GM12873 (cell line): Measurements from ENCODE around the gene D2HGDH.

Source experiments
- CTCF ChIP-seq: IDR thresholded peaks from 2 replicates; pipeline ENCODE4 v1.5.1; 2012; ENCODE audit warnings: low read depth, mild to moderate bottlenecking, moderate library complexity, low read length, control low read depth; ENCODE audit not compliant: insufficient read depth; ENCODE audit errors: missing control alignments

D2HGDH gene

DNA sequence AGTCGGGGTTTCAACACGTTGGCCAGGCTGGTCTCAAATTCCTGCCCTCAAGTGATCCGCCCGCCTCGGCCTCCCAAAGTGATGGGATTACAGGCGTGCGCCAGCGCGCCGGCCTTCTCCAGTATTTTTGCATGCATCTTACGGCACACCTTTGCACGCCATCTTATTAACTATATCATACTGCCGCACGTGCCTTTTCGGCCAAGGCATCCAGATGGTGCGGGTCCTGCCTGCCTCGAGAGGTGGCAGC lies 33.4 kb upstream of the D2HGDH start:
- TF ChIP-seq CTCF = peak; percentile 46

GRCh38 chr2:241701399-241702154 lies 32.9 kb upstream of the D2HGDH start, which contains the start of gene ING5:
TSS of gene ING5 (plus strand) at chr2:241702039. CDS start at chr2:241702066, 27 bp downstream.
- TF ChIP-seq CTCF = no peak

DNA sequence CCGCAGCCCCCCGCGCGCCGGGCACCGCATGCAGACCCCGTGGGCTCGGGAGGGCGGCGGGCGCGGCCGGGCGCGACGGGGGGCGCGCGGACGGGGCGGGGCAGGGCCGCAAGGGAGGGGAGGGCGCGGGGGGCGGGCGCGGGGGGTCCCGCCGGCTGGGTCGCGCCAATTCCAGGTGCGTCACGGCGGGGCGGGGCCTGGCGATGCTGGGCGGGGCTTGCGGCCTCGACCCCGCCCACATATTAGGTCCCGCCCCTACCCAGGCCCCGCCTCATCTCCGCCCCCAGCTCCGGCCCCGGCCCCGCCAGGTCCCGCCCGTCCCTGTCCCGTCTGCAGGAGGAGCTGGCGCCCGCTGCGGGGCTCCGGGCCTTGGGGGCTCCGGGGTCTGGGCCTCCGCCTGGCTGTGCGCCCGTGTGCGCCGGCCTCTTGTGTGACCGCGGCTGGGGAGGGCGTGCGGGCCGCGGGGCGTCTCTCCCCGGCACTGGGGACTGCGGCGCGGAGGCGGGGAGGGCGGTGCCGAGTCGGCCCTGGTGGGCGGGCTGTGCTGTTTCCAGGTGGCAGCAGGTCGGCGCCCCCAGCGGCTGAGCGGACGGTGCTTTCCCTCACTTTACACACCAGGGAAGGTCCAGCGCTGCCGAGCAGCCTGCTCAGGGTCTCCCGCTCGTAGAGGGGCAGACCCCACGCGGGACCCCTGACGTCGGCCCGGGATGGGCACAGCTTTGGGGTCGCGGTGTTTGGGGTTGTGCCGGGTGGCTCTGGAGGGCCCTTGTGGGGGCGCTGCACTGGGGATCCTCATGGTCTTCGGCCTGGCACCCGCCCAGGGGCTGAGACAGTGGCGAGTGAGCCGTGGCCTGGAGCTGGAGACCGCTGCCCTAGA lies 32.0 kb upstream of the D2HGDH start:
- TF ChIP-seq CTCF = peak; percentile 71

- TF ChIP-seq CTCF = no peak
Observed at GRCh38 chr2:241703032-241703604, 31.3 kb upstream of the D2HGDH start.

DNA sequence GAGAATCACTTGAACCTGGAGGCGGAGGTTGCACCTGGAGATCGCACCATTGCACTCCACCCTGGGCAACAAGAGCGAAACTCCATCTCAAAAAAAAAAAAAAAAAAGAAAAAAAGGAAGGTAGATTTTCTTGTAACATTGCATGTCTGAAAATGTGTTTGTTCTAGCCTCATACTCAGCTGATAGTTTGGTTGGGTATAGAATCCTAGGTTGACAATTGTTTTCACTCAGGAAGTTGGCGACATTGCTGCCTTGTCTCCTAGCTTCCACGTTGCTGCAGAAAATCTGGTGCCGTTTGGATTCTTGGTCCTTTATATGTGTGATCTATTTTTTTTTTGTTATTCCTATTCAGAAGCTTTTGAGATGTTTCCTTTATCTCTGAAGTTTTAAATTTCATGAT lies 27.9 kb upstream of the D2HGDH start:
- no peak for TF ChIP-seq CTCF

GRCh38 chr2:241708879-241709278 lies 25.6 kb upstream of the D2HGDH start:
- no peak for TF ChIP-seq CTCF

DNA sequence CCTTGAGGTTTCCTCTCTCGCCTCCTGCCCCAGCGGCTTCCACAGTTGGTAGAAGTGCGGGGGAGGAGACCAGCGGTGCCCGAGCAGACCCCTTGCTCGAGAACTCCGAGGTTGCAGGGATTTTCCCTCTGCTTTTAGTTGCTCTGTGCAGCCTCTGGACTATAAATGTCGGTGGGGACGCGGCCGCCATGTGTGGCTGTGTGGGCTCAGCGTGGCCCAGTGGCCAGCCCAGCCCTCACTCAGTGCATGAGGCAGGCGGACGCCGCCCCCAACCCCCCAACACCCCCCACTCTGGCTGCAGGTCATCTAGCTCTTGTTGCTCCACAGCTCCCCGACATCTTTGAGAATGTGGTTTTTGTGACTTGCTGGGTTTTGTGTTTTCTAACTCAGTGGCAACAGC lies 15.3 kb upstream of the D2HGDH start:
- no peak for TF ChIP-seq CTCF
